K562 (cell line): ENCODE results near the gene RAD51AP1. TPM values are rescaled to one million over a fixed set of nuclear protein-coding genes. Genes with fewer than 3 reads are reported as not detected.

Experiments used
- CREB1 ChIP-seq, 2 experiments: sonication (generic) in 1 of 2; formaldehyde crosslinking in 1 of 2; IDR thresholded peaks; 2 replicates each; pipeline versions ENCODE4 v1.6.1 to v1.8.0; 2012 to 2022; ENCODE audit warnings: inconsistent platforms in 1 of 2, mild to moderate bottlenecking in 1 of 2, missing genetic modification reagents in 1 of 2, moderate library complexity in 1 of 2
- DIDO1 ChIP-seq: fragments of 450-650 bp; IDR thresholded peaks from 2 replicates; pipeline ENCODE4 v1.6.1; 2016; ENCODE audit warnings: low read depth, missing biosample characterization, missing genetic modification characterization
- HDGF ChIP-seq: fragments of 450-650 bp; IDR thresholded peaks from 2 replicates; pipeline ENCODE4 v1.6.1; 2016
- ILF3 ChIP-seq: fragments of 450-650 bp; IDR thresholded peaks from 2 replicates; pipeline ENCODE4 v1.6.1; 2018; ENCODE audit warnings: antibody characterized with exemption, mild to moderate bottlenecking, moderate library complexity, borderline replicate concordance
- L3MBTL2 ChIP-seq: fragments of 450-650 bp; IDR thresholded peaks from 2 replicates; pipeline ENCODE4 v1.6.1; 2016; ENCODE audit warnings: mild to moderate bottlenecking, moderate library complexity
- NR2C2 ChIP-seq, 2 experiments: fragments of 200-800 bp in 1 of 2; sonication (Bioruptor generic) in 1 of 2; sonication (generic) in 1 of 2; formaldehyde crosslinking in 1 of 2; IDR thresholded peaks; 2 replicates each; pipeline versions ENCODE4 v1.6.1 to v1.8.0; 2016 to 2022; ENCODE audit warnings: mild to moderate bottlenecking in 1 of 2, missing compliant biosample characterization in 1 of 2, missing genetic modification characterization in 1 of 2, missing genetic modification reagents in 1 of 2
- SAP30 ChIP-seq: fragments of 200-600 bp; sonication (generic); IDR thresholded peaks from 2 replicates; pipeline ENCODE4 v1.6.1; 2012; ENCODE audit warnings: borderline replicate concordance, low read depth, mild to moderate bottlenecking, moderate library complexity, low read length, control low read depth, inconsistent platforms; ENCODE audit not compliant: insufficient read depth, poor library complexity, severe bottlenecking
- SREBF1 ChIP-seq: fragments of 150-350 bp; IDR thresholded peaks from 2 replicates; pipeline ENCODE4 v1.6.1; 2014; ENCODE audit warnings: antibody characterized with exemption, low read depth, low read length, borderline replicate concordance
- ZBTB1 ChIP-seq: sonication (generic); formaldehyde crosslinking; IDR thresholded peaks from 2 replicates; pipeline ENCODE4 v1.8.1; 2023; ENCODE audit warnings: missing genetic modification reagents, low read depth, mild to moderate bottlenecking, borderline replicate concordance
- ZNF23 ChIP-seq: fragments of 250-450 bp; sonication (Bioruptor Pico); IDR thresholded peaks from 2 replicates; pipeline ENCODE4 v1.4.0; 2020; ENCODE audit warnings: mild to moderate bottlenecking
- ZNF699 ChIP-seq: fragments of 250-450 bp; sonication (Bioruptor Pico); IDR thresholded peaks from 2 replicates; pipeline ENCODE4 v1.8.0; 2021; ENCODE audit warnings: mild to moderate bottlenecking, moderate library complexity; ENCODE audit not compliant: insufficient replicate concordance
- polyA plus RNA-seq, 8 experiments: library from polyadenylated mRNA; depleted of rRNA in 4 of 8; stranded (reverse) in 5 of 8; unstranded in 3 of 8; fragments of >200 nt; fragmentation: Nextera tagmentation in 2 of 8; fragmentation: Illumina TruSeq in 1 of 8; extraction: Ambion mirVana in 2 of 8; extraction: Trizol in 1 of 8; gene quantifications; 2 replicates each; pipeline versions ENCODE4 v1.2.1 to v1.2.3, GENCODE V29; 2011 to 2014; ENCODE audit warnings: inconsistent platforms in 1 of 8, missing spikeins in 1 of 8
- total RNA-seq, 7 experiments: library from RNA; depleted of rRNA in 6 of 7; stranded (reverse); fragments of >200 nt in 6 of 7; fragmentation: Illumina TruSeq in 2 of 7; extraction: Trizol in 2 of 7; gene quantifications; 2 replicates each; pipeline versions ENCODE4 v1.2.1 to v1.2.3, GENCODE V29; 2011 to 2021; ENCODE audit warnings: low replicate concordance in 1 of 7
- TF ChIP-seq, protein P1 (sequence below): sonication (generic); formaldehyde crosslinking; IDR thresholded peaks from 2 replicates; pipeline ENCODE4 v1.8.1; 2023; ENCODE audit warnings: mild to moderate bottlenecking, missing genetic modification reagents
- TF ChIP-seq, protein P2 (sequence below): fragments of 450-650 bp; formaldehyde crosslinking; IDR thresholded peaks from 2 replicates; pipeline ENCODE4 v1.4.0; 2022; ENCODE audit warnings: missing genetic modification characterization
- TF ChIP-seq, protein P3 (sequence below): sonication (generic); formaldehyde crosslinking; IDR thresholded peaks from 2 replicates; pipeline ENCODE4 v1.8.1; 2023; ENCODE audit warnings: mild to moderate bottlenecking, missing genetic modification reagents
- TF ChIP-seq, protein P4 (sequence below): fragments of 250-450 bp; sonication (Bioruptor Pico); IDR thresholded peaks from 2 replicates; pipeline ENCODE4 v1.4.0; 2020

RAD51AP1 gene
- total and polyA plus RNA-seq, 9 of the 15 experiments (the other 6 are each of a cell fraction or from before 2014, with no cell fraction given): 43.8 to 111 (median 89.1) TPM

DNA sequence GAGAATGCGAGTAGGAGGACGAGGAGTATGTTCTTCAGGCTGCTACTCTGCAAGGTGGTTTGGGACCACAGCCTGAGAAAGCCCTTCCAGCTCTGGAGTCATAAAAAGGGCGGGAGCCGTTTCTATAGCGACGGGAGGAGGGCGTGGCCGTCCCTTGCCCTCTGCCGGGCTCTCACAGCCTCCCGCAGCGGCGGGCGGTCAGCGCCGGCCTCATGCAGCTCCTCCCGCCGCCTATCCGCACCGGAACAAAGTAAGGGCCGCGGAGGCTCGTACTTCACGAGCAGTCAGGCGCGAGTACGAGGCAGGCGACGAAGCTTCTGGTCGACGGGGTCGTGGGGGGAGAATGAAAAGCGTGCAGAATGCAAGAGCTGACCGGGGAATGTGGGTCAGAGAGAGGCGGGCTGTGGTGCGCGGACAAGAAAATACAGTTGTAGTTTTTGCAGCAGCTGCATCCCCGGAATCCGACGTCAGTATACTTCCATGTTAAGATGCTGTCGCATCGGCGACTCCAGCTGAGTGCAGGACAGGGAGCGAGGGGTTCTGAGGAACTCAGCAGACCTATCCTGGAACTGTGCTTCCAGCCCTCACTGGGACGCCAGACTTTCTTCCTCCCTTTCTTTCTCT is 23.5 kb downstream of the RAD51AP1 start, which contains the start of gene DYRK4 (continued):
- TF ChIP-seq ZNF699 (no peak), ILF3 (no peak), ZNF23 (CRISPR knock-in tag) (no peak), ZBTB1 (CRISPR knock-in tag) (no peak), CREB1 (IDR thresholded peaks at IDR 0.05) (no peak), CREB1 (CRISPR knock-in tag; IDR thresholded peaks at IDR 0.05) (no peak), NR2C2 (CRISPR knock-in tag; IDR thresholded peaks at IDR 0.05) (no peak), NR2C2 (tag; IDR thresholded peaks at IDR 0.05) (peak; percentile 44; the same call in 1 of the 2 replicates), DIDO1 (tag) (no peak), SAP30 (no peak), HDGF (no peak), SREBF1 (no peak), L3MBTL2 (peak; percentile 95)
- TF ChIP-seq, protein P1, sequence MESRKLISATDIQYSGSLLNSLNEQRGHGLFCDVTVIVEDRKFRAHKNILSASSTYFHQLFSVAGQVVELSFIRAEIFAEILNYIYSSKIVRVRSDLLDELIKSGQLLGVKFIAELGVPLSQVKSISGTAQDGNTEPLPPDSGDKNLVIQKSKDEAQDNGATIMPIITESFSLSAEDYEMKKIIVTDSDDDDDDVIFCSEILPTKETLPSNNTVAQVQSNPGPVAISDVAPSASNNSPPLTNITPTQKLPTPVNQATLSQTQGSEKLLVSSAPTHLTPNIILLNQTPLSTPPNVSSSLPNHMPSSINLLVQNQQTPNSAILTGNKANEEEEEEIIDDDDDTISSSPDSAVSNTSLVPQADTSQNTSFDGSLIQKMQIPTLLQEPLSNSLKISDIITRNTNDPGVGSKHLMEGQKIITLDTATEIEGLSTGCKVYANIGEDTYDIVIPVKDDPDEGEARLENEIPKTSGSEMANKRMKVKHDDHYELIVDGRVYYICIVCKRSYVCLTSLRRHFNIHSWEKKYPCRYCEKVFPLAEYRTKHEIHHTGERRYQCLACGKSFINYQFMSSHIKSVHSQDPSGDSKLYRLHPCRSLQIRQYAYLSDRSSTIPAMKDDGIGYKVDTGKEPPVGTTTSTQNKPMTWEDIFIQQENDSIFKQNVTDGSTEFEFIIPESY (CRISPR knock-in tag): peak; percentile 74
- TF ChIP-seq, protein P2, sequence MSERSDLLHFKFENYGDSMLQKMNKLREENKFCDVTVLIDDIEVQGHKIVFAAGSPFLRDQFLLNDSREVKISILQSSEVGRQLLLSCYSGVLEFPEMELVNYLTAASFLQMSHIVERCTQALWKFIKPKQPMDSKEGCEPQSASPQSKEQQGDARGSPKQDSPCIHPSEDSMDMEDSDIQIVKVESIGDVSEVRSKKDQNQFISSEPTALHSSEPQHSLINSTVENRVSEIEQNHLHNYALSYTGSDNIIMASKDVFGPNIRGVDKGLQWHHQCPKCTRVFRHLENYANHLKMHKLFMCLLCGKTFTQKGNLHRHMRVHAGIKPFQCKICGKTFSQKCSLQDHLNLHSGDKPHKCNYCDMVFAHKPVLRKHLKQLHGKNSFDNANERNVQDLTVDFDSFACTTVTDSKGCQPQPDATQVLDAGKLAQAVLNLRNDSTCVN (CRISPR knock-in tag): no peak
- TF ChIP-seq, protein P3, sequence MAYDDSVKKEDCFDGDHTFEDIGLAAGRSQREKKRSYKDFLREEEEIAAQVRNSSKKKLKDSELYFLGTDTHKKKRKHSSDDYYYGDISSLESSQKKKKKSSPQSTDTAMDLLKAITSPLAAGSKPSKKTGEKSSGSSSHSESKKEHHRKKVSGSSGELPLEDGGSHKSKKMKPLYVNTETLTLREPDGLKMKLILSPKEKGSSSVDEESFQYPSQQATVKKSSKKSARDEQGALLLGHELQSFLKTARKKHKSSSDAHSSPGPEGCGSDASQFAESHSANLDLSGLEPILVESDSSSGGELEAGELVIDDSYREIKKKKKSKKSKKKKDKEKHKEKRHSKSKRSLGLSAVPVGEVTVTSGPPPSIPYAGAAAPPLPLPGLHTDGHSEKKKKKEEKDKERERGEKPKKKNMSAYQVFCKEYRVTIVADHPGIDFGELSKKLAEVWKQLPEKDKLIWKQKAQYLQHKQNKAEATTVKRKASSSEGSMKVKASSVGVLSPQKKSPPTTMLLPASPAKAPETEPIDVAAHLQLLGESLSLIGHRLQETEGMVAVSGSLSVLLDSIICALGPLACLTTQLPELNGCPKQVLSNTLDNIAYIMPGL (CRISPR knock-in tag): no peak
- TF ChIP-seq, protein P4, sequence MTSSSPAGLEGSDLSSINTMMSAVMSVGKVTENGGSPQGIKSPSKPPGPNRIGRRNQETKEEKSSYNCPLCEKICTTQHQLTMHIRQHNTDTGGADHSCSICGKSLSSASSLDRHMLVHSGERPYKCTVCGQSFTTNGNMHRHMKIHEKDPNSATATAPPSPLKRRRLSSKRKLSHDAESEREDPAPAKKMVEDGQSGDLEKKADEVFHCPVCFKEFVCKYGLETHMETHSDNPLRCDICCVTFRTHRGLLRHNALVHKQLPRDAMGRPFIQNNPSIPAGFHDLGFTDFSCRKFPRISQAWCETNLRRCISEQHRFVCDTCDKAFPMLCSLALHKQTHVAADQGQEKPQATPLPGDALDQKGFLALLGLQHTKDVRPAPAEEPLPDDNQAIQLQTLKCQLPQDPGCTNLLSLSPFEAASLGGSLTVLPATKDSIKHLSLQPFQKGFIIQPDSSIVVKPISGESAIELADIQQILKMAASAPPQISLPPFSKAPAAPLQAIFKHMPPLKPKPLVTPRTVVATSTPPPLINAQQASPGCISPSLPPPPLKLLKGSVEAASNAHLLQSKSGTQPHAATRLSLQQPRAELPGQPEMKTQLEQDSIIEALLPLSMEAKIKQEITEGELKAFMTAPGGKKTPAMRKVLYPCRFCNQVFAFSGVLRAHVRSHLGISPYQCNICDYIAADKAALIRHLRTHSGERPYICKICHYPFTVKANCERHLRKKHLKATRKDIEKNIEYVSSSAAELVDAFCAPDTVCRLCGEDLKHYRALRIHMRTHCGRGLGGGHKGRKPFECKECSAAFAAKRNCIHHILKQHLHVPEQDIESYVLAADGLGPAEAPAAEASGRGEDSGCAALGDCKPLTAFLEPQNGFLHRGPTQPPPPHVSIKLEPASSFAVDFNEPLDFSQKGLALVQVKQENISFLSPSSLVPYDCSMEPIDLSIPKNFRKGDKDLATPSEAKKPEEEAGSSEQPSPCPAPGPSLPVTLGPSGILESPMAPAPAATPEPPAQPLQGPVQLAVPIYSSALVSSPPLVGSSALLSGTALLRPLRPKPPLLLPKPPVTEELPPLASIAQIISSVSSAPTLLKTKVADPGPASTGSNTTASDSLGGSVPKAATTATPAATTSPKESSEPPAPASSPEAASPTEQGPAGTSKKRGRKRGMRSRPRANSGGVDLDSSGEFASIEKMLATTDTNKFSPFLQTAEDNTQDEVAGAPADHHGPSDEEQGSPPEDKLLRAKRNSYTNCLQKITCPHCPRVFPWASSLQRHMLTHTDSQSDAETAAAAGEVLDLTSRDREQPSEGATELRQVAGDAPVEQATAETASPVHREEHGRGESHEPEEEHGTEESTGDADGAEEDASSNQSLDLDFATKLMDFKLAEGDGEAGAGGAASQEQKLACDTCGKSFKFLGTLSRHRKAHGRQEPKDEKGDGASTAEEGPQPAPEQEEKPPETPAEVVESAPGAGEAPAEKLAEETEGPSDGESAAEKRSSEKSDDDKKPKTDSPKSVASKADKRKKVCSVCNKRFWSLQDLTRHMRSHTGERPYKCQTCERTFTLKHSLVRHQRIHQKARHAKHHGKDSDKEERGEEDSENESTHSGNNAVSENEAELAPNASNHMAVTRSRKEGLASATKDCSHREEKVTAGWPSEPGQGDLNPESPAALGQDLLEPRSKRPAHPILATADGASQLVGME: no peak
